Liver (tissue), 9 donors: ENCODE data around the gene GTF3C5. TPM values are rescaled to one million over a fixed set of nuclear protein-coding genes. Genes with fewer than 3 reads are reported as not detected.

Source experiments
- DNase-seq: peaks from one replicate; pipeline ENCODE4 v3.0.0-alpha.2; 2017; ENCODE audit warnings: low spot score
- H3K27ac ChIP-seq, 2 donors: one replicate each; pipeline ENCODE4 v1.7.0; 2013; ENCODE audit warnings: inconsistent platforms in 2 of 2, low read length in 2 of 2, control low read depth in 1 of 2, low read depth in 1 of 2, mild to moderate bottlenecking in 1 of 2
- H3K27me3 ChIP-seq, 4 donors: one replicate each; pipeline versions ENCODE4 v1.6.1 to v1.7.0; 2013; ENCODE audit warnings: low read length in 3 of 4, inconsistent platforms in 1 of 4, mild to moderate bottlenecking in 1 of 4, moderate library complexity in 1 of 4; ENCODE audit not compliant: control insufficient read depth in 4 of 4, insufficient read depth in 4 of 4
- H3K36me3 ChIP-seq, 4 donors: one replicate each; pipeline versions ENCODE4 v1.6.1 to v1.7.0; 2013; ENCODE audit warnings: low read length in 3 of 4, mild to moderate bottlenecking in 3 of 4, low read depth in 1 of 4, moderate library complexity in 1 of 4; ENCODE audit not compliant: control insufficient read depth in 4 of 4, insufficient read depth in 3 of 4
- H3K4me1 ChIP-seq, 4 donors: one replicate each; pipeline versions ENCODE4 v1.6.1 to v1.7.0; 2013; ENCODE audit warnings: low read length in 3 of 4, mild to moderate bottlenecking in 3 of 4, moderate library complexity in 1 of 4; ENCODE audit not compliant: control insufficient read depth in 4 of 4, insufficient read depth in 4 of 4
- H3K4me3 ChIP-seq, 3 donors: one replicate each; pipeline versions ENCODE4 v1.6.1 to v1.7.0; 2013; ENCODE audit warnings: low read length in 3 of 3, control low read depth in 1 of 3, low read depth in 1 of 3, mild to moderate bottlenecking in 1 of 3
- H3K9ac ChIP-seq, 2 donors: one replicate each; pipeline ENCODE4 v1.7.0; 2013; ENCODE audit warnings: low read length in 2 of 2, mild to moderate bottlenecking in 2 of 2, moderate library complexity in 2 of 2, control low read depth in 1 of 2, low read depth in 1 of 2
- H3K9me3 ChIP-seq, 4 donors: one replicate each; pipeline versions ENCODE4 v1.6.1 to v1.7.0; 2013; ENCODE audit warnings: low read length in 3 of 4; ENCODE audit not compliant: control insufficient read depth in 4 of 4
- EGR1 ChIP-seq, 2 donors: IDR thresholded peaks; 2 replicates each; pipeline ENCODE4 v1.6.1; 2016 to 2018; ENCODE audit warnings: antibody characterized with exemption in 2 of 2, low read depth in 2 of 2
- HNF4G ChIP-seq: IDR thresholded peaks from 2 replicates; pipeline ENCODE4 v1.6.1; 2016; ENCODE audit warnings: antibody characterized with exemption
- RAD21 ChIP-seq, 2 donors: IDR thresholded peaks; 2 replicates each; pipeline ENCODE4 v1.6.1; 2016; ENCODE audit warnings: antibody characterized with exemption in 2 of 2, mild to moderate bottlenecking in 2 of 2
- TAF1 ChIP-seq: conservative IDR thresholded peaks from 2 replicates; pipeline ENCODE4 v1.6.1; 2016; ENCODE audit warnings: antibody characterized with exemption, mild to moderate bottlenecking
- YY1 ChIP-seq: IDR thresholded peaks from 2 replicates; pipeline ENCODE4 v1.6.1; 2016; ENCODE audit warnings: antibody characterized with exemption, mild to moderate bottlenecking
- WGBS: extraction: QIAGEN DNeasy Blood & Tissue Kit; methylation state at CpG from one replicate; pipeline ENCODE4 v1.1.7; 2013; 5-methylcytosine and 5-hydroxymethylcytosine counted together
- polyA plus RNA-seq, 2 donors: library from polyadenylated mRNA; stranded (reverse) in 1 of 2; unstranded in 1 of 2; fragments of 200-250 nt in 1 of 2; fragments of >200 nt in 1 of 2; fragmentation: Nextera tagmentation in 1 of 2; extraction: Ambion mirVana in 1 of 2; gene quantifications; one replicate each; pipeline versions ENCODE4 v1.2.1 to v1.2.3, GENCODE V29; 2013 to 2015
- total RNA-seq, 2 donors: library from RNA; depleted of rRNA; stranded (reverse); fragments of >200 nt; gene quantifications; one replicate each; pipeline ENCODE4 v1.2.3, GENCODE V29; 2014
- TF ChIP-seq, protein P1 (sequence below): fragments of 150-350 bp; IDR thresholded peaks from 2 replicates; pipeline ENCODE4 v1.5.1; 2017; ENCODE audit warnings: improper control_type of control experiment, low read depth, low read length; ENCODE audit not compliant: missing input control
- TF ChIP-seq, protein P2 (sequence below): IDR thresholded peaks from 2 replicates; pipeline ENCODE4 v1.6.1; 2016; ENCODE audit warnings: antibody characterized with exemption
- TF ChIP-seq, protein P3 (sequence below): IDR thresholded peaks from 2 replicates; pipeline ENCODE4 v1.6.1; 2016; ENCODE audit warnings: antibody characterized with exemption
- TF ChIP-seq, protein P4 (sequence below): IDR thresholded peaks from 2 replicates; pipeline ENCODE4 v1.6.1; 2016; ENCODE audit warnings: antibody characterized with exemption
- donor health status: healthy.
- donor health status: healthy.
- donor health status: healthy.
- donor health status: healthy.
- donor health status: healthy.

The GTF3C5 gene
- total and polyA plus RNA-seq, 4 donors: 13.2 to 26.2 (median 18.2) TPM

DNA sequence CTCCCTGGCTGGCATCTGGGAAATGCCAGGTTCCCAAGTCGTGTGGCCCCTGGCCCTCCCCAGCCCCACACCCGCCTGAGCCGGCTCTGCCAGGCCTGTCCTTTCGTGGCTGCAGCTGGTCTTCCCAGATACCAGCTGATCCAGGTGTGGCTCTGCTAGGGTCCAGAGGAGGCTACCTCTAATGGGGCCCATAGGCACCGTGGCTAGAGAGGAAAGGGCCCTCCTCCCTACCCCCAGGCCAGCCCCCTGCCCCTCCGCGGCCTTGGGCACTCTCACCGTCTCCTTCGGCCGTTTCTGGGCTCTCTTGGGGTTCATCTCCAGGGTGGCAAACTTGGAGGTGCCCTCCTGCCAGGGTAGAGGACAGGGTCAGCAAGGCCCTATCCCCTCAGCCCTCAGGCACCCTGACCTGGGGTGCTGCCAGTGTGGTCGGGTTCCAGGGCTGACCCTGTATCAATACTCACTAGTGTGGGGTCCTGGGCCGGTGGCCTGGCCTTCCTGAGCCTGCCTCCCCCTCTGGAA is 73.2 kb downstream of the GTF3C5 start:
- Histone ChIP-seq H3K36me3 (peaks cover 2 to 83% (median 34%) of the 10 kb centered on the region in 4 donors), H3K4me1 (no peaks in the 10 kb centered on the region), H3K9me3 (no peaks in the 10 kb centered on the region), H3K27ac (no peak overlapping the region), H3K9ac (no peak overlapping the region), H3K27me3 (no peaks in the 10 kb centered on the region), H3K4me3 (no peak overlapping the region)
- 92% methylated on average over 12 of the region's 12 CpGs for WGBS
- TF ChIP-seq TAF1: no peak
- TF ChIP-seq, protein P1, sequence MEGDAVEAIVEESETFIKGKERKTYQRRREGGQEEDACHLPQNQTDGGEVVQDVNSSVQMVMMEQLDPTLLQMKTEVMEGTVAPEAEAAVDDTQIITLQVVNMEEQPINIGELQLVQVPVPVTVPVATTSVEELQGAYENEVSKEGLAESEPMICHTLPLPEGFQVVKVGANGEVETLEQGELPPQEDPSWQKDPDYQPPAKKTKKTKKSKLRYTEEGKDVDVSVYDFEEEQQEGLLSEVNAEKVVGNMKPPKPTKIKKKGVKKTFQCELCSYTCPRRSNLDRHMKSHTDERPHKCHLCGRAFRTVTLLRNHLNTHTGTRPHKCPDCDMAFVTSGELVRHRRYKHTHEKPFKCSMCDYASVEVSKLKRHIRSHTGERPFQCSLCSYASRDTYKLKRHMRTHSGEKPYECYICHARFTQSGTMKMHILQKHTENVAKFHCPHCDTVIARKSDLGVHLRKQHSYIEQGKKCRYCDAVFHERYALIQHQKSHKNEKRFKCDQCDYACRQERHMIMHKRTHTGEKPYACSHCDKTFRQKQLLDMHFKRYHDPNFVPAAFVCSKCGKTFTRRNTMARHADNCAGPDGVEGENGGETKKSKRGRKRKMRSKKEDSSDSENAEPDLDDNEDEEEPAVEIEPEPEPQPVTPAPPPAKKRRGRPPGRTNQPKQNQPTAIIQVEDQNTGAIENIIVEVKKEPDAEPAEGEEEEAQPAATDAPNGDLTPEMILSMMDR: no peak
- no peak for DNase-seq

DNA sequence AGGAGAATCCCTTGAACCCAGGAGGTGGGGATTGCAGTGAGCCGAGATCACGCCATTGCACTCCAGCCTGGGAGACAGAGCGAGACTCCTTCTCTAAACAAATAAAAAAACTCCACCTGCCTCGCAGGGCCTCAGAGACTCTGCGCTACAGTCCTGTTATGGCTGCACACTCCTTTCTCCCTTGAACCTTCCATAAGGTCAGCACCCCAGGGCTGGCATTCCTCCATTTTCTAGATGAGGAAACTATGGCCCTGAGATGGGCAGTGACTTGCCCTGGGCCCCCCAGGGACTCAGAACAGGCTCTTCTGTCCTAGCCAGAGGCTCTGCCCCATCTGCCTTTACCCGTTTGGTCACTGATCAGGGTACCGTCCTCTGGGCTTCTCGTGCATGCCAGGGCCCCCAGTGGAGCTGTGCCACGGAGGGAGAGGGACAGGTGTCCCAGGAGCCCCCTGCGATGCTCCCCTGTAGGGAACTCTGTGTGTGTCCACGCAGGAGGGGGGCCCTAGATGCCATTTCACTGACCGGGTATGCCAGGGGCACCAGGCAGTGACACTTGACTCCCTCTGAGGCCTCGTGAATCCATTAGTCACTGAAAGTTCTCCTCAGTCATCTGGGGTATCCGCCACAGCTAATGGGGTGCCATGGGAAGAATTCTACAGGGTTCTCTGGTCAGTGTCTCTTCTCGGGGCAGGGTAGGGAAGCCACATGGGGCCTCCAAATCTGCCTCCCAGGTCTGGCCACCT is 74.1 kb downstream of the GTF3C5 start:
- TF ChIP-seq, protein P2, sequence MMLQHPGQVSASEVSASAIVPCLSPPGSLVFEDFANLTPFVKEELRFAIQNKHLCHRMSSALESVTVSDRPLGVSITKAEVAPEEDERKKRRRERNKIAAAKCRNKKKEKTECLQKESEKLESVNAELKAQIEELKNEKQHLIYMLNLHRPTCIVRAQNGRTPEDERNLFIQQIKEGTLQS: no peak
- TF ChIP-seq HNF4G: no peak
- no peak for TF ChIP-seq EGR1 (IDR thresholded peaks at IDR 0.05; ENCODE audit: low read depth in 2 of 2)
- TF ChIP-seq, protein P3, sequence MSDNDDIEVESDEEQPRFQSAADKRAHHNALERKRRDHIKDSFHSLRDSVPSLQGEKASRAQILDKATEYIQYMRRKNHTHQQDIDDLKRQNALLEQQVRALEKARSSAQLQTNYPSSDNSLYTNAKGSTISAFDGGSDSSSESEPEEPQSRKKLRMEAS: no peak
- TF ChIP-seq, protein P4, sequence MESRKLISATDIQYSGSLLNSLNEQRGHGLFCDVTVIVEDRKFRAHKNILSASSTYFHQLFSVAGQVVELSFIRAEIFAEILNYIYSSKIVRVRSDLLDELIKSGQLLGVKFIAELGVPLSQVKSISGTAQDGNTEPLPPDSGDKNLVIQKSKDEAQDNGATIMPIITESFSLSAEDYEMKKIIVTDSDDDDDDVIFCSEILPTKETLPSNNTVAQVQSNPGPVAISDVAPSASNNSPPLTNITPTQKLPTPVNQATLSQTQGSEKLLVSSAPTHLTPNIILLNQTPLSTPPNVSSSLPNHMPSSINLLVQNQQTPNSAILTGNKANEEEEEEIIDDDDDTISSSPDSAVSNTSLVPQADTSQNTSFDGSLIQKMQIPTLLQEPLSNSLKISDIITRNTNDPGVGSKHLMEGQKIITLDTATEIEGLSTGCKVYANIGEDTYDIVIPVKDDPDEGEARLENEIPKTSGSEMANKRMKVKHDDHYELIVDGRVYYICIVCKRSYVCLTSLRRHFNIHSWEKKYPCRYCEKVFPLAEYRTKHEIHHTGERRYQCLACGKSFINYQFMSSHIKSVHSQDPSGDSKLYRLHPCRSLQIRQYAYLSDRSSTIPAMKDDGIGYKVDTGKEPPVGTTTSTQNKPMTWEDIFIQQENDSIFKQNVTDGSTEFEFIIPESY: no peak
- TF ChIP-seq, protein P1: no peak
- TF ChIP-seq YY1: no peak
- TF ChIP-seq RAD21 (IDR thresholded peaks at IDR 0.05): no peak
- no peaks in the 10 kb centered on the region for H3K27me3 ChIP-seq
- H3K9me3 ChIP-seq: no peaks in the 10 kb centered on the region
- H3K9ac ChIP-seq: no peak overlapping the region
- H3K4me3 ChIP-seq: no peak overlapping the region
- H3K36me3 ChIP-seq: peaks cover 2 to 83% (median 32%) of the 10 kb centered on the region in 4 donors
- DNase-seq: no peak
- no peaks in the 10 kb centered on the region for H3K4me1 ChIP-seq
- 90% methylated on average over 15 of the region's 15 CpGs for WGBS
- no peak overlapping the region for H3K27ac ChIP-seq
